Adrenal gland (tissue), 12 donors: ENCODE measurements around the gene PWWP2B. TPM values are rescaled to one million over a fixed set of nuclear protein-coding genes. Genes with fewer than 3 reads are reported as not detected.

Experiments used
- DNase-seq, 7 donors: peaks; one replicate each; pipeline ENCODE4 v3.0.0-alpha.2; 2019 to 2020
- H3K27ac ChIP-seq, 5 donors: fragments of 200-600 bp; sonication (generic) in 4 of 5; 1 replicate in 3 of 5; 2 replicates in 2 of 5; pipeline versions ENCODE4 v1.5.1 to v1.8.0; 2016 to 2020; ENCODE audit warnings: mild to moderate bottlenecking in 1 of 5
- H3K27me3 ChIP-seq: fragments of 200-600 bp; 2 replicates; pipeline ENCODE4 v1.8.0; 2021
- H3K36me3 ChIP-seq, 2 donors: fragments of 200-600 bp; replicated peaks in 1 of 2; 1 replicate in 1 of 2; 2 replicates in 1 of 2; pipeline versions ENCODE4 v1.5.1 to v1.8.0; 2018 to 2022
- H3K4me1 ChIP-seq, 2 donors: fragments of 200-600 bp; replicated peaks in 1 of 2; 1 replicate in 1 of 2; 2 replicates in 1 of 2; pipeline versions ENCODE4 v1.5.1 to v1.8.0; 2018 to 2021
- H3K4me3 ChIP-seq, 4 donors: fragments of 200-600 bp; sonication (generic) in 3 of 4; one replicate each; pipeline ENCODE4 v1.5.1; 2016 to 2018
- H3K9me3 ChIP-seq, 3 donors: fragments of 200-600 bp; sonication (generic) in 1 of 3; replicated peaks in 1 of 3; 1 replicate in 2 of 3; 2 replicates in 1 of 3; pipeline versions ENCODE4 v1.5.1 to v1.8.0; 2016 to 2021
- CTCF ChIP-seq, 6 experiments: fragments of 450-650 bp in 4 of 6; fragments of 200-600 bp in 2 of 6; sonication (generic) in 1 of 6; IDR thresholded peaks; 1 replicate in 5 of 6; 2 replicates in 1 of 6; pipeline versions ENCODE4 v1.5.1 to v1.8.0; 2016 to 2021; ENCODE audit warnings: antibody characterized with exemption in 6 of 6, mild to moderate bottlenecking in 2 of 6, moderate library complexity in 1 of 6
- POLR2A ChIP-seq, 2 donors: fragments of 450-650 bp; IDR thresholded peaks; one replicate each; pipeline ENCODE4 v1.6.1; 2017; ENCODE audit warnings: antibody characterized with exemption in 2 of 2, mild to moderate bottlenecking in 2 of 2, moderate library complexity in 1 of 2
- WGBS, 4 donors: extraction: QIAGEN DNeasy Blood & Tissue Kit in 2 of 4; methylation state at CpG; one replicate each; pipeline versions ENCODE4 v1.1.5 to v1.1.7; 2013 to 2017; 5-methylcytosine and 5-hydroxymethylcytosine counted together
- intact Hi-C, 2 donors: fragments of 100-400 bp; cut with DNase I; formaldehyde crosslinking; loops; one replicate each; pipeline versions ENCODE4 v1.14.1 to v1.15.0; 2022 to 2023
- polyA plus RNA-seq, 3 donors: library from polyadenylated mRNA; stranded (reverse); fragments of 200-250 nt in 2 of 3; fragments of 350-450 nt in 1 of 3; fragmentation: Illumina TruSeq in 1 of 3; extraction: RNeasy Lipid Tissue Mini Kit (QIAGEN cat#74804) in 1 of 3; gene quantifications; one replicate each; pipeline ENCODE4 v1.2.3, GENCODE V29; 2013 to 2014
- total RNA-seq, 9 donors: library from RNA; depleted of rRNA in 4 of 9; stranded (reverse); fragments of >200 nt in 4 of 9; fragments of 120-200 nt in 1 of 9; fragmentation: NEBNext Ultra II Directional in 1 of 9; extraction: Animal tissue kit (Norgen Biotek cat#: 25700) in 1 of 9; gene quantifications; one replicate each; pipeline versions ENCODE4 v1.1.0 to v1.2.4, GENCODE V29; 2013 to 2023
- donor health status: healthy with polysubstance abuse.
- donor health status: Bipolar disorder and iron deficiency.
- donor health status: DM: yes; HTN: yes; CAD: no.
- donor health status: DM: no; HTN: no; CAD: no.
- donor health status: DM: no; HTN: no; CAD: no.
- donor health status: DM: yes; HTN: yes; CAD: no.

Gene PWWP2B
- total and polyA plus RNA-seq, 12 donors: 3.4 to 75.3 (median 40.7) TPM

GRCh38 chr10:132420469-132420980 is 23.5 kb downstream of the PWWP2B start:
- WGBS, 4 donors: 24 to 52% (median 38%) methylated on average over 6 to 8 of the region's 8 CpGs
- H3K4me3 ChIP-seq: no peak overlapping the region
- H3K27ac ChIP-seq: peak overlapping the region; percentile 91 to 98 (median 96)
- peaks cover 67 to 70% of the 10 kb centered on the region in 2 donors for H3K4me1 ChIP-seq
- intact Hi-C loops: no loop called here
- peak in 6 of 7 donors; percentile 49 to 81 (median 65) for DNase-seq
- H3K9me3 ChIP-seq: no peaks in the 10 kb centered on the region
- TF ChIP-seq CTCF (IDR thresholded peaks at IDR 0.05) (peak in 1 of 6 experiments; percentile 26), POLR2A (IDR thresholded peaks at IDR 0.05) (no peak)
- no peaks in the 10 kb centered on the region for H3K36me3 ChIP-seq
- H3K27me3 ChIP-seq: no peaks in the 10 kb centered on the region

- WGBS, 4 donors: 3 to 17% (median 4%) methylated on average over 7 to 33 of the region's 33 CpGs
- no peaks in the 10 kb centered on the region for H3K9me3 ChIP-seq
- no peak overlapping the region for H3K4me3 ChIP-seq
- H3K27me3 ChIP-seq: no peaks in the 10 kb centered on the region
- H3K27ac ChIP-seq: peak overlapping the region; percentile 91 to 98 (median 96)
- peaks cover 67 to 69% of the 10 kb centered on the region in 2 donors for H3K4me1 ChIP-seq
- DNase-seq: peak; percentile 86 to 93 (median 90)
- TF ChIP-seq POLR2A (IDR thresholded peaks at IDR 0.05): peak in 1 of 2 donors; percentile 51
- TF ChIP-seq CTCF (IDR thresholded peaks at IDR 0.05): peak in 1 of 6 experiments; percentile 9
- H3K36me3 ChIP-seq: no peaks in the 10 kb centered on the region
- intact Hi-C loops: no loop called here
Measured at GRCh38 chr10:132420981-132421846, 24.2 kb downstream of the PWWP2B start.

DNA sequence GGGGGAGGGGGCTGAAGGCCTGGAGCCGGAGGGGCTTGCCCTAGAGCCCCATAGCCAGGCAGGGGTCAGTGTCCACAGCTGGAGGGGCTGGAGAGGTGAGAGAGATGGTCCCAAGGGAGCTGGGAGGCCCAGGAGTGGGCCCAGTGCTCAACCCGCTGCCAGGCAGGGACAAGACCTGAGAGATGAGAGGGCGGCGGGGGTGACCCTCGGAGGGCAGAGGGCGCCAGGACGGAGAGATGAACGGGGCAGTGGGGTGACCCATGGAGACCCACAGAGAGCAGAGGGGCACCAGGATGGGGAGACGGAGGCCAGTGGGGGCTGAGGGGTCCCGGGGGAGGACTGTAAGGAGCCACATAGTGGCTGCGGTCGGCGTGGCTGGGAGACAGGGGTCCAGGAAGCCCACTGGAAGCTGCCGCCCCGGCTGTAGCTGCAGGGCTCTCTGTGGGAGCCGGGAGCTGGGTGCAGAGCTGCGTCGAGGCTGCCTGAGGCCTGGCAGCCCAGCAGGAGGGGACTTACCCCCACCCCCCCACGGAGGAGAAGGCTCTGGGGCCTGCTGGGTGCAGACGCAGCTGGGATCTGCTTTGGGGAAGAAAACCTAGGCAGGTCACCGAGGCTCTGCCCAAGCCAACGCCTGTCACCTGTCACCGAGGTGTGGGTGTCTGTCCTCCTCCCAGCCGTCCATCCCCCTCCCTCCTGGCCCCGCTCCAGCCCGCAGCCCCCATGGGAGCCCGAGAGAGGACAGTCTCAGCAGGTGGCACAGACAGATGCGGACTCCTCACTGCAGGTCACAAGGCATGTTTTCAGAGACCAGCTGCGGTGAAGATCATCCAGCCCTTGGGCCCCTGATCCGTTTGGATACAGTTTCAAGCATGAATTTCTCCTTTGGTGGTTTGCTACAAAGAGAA is 25.1 kb downstream of the PWWP2B start:
- Histone ChIP-seq H3K4me3 (no peak overlapping the region), H3K27me3 (no peaks in the 10 kb centered on the region), H3K27ac (peak overlapping the region; percentile 91 to 98 (median 96)), H3K4me1 (peaks cover 60 to 63% of the 10 kb centered on the region in 2 donors), H3K36me3 (no peaks in the 10 kb centered on the region), H3K9me3 (no peaks in the 10 kb centered on the region)
- WGBS, 4 donors: 52 to 66% (median 59%) methylated on average over 18 to 30 of the region's 30 CpGs
- no peak for DNase-seq
- TF ChIP-seq POLR2A (IDR thresholded peaks at IDR 0.05) (no peak), CTCF (IDR thresholded peaks at IDR 0.05) (no peak)
- intact Hi-C loops: no loop called here
